Measurements from ENCODE around the gene NT5C1A.

The NT5C1A gene

GRCh38 chr1:39670689-39671088 lies 1.2 kb downstream of the NT5C1A start:
- H3K9me3 ChIP-seq (ENCODE audit: control insufficient read depth, low read length) = no peaks in the 10 kb centered on the region
- H3K36me3 ChIP-seq (ENCODE audit: control insufficient read depth, insufficient read depth, low read length) = no peaks in the 10 kb centered on the region
- no peak overlapping the region for H2AFZ ChIP-seq
- H3K9ac ChIP-seq = no peak overlapping the region
- no peak for TF ChIP-seq CTCF (IDR thresholded peaks at IDR 0.05)
- H3K4me3 ChIP-seq (ENCODE audit: low read depth, low read length) = no peak overlapping the region
- H3K4me2 ChIP-seq (ENCODE audit: low read length) = no peak overlapping the region
- H3K27me3 ChIP-seq (ENCODE audit: control insufficient read depth, insufficient read depth, low read length) = no peaks in the 10 kb centered on the region
- no peak overlapping the region for H3K27ac ChIP-seq
- no peaks in the 10 kb centered on the region for H3K4me1 ChIP-seq
- H3K79me2 ChIP-seq = no peaks in the 10 kb centered on the region

DNA sequence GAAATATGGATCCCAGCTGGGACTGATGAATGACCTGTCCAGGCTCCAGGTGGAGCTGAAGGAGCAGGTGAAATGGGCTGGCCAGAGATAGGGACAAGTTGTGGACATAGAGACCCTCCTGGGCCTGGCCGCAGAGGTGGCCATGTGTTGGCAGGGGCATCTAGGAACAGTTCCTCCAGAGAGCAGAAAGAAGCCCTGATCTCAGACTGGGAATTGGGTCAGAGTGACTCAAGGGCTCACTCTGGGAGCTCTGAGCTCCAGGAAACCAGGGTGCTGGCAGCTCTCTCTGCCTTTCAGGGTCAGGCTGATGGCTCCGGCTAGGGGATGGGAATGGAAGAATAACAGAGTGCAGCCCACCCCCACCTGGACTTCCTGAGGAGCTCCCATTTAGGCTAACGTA lies 3.0 kb downstream of the NT5C1A start:
- no peaks in the 10 kb centered on the region for H3K4me1 ChIP-seq
- no peaks in the 10 kb centered on the region for H3K36me3 ChIP-seq (ENCODE audit: control insufficient read depth, insufficient read depth, low read length)
- no peak for TF ChIP-seq CTCF (IDR thresholded peaks at IDR 0.05)
- no peak overlapping the region for H2AFZ ChIP-seq
- H3K4me2 ChIP-seq (ENCODE audit: low read length) = no peak overlapping the region
- H3K27ac ChIP-seq = no peak overlapping the region
- no peaks in the 10 kb centered on the region for H3K9me3 ChIP-seq (ENCODE audit: control insufficient read depth, low read length)
- no peaks in the 10 kb centered on the region for H3K79me2 ChIP-seq
- H3K27me3 ChIP-seq (ENCODE audit: control insufficient read depth, insufficient read depth, low read length) = no peaks in the 10 kb centered on the region
- no peak overlapping the region for H3K9ac ChIP-seq
- H3K4me3 ChIP-seq (ENCODE audit: low read depth, low read length) = no peak overlapping the region

DNA sequence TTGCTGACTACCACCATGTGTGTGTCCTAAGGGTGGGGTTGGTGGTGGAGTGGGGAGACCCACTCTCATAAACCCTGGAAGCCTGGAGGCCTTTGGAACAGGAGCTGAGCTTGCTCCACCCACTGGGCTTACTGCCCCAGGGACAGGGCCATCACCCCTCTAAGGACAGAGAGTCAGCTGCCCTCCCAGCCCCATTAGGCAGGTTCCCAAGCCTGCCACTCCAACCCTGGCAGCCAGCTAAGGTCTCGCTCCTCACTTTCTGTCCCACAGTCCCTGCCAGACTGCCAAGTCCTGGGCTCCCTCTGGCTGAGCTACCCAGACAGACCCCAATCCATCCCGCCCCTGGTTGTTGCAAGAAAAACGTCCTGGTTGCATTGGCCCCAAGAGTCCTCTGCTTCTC lies 3.8 kb downstream of the NT5C1A start:
- Histone ChIP-seq H3K79me2 (no peaks in the 10 kb centered on the region), H3K9ac (no peak overlapping the region), H3K27me3 (ENCODE audit: control insufficient read depth, insufficient read depth, low read length) (no peaks in the 10 kb centered on the region), H3K36me3 (ENCODE audit: control insufficient read depth, insufficient read depth, low read length) (no peaks in the 10 kb centered on the region), H3K4me3 (ENCODE audit: low read depth, low read length) (no peak overlapping the region), H3K4me1 (no peaks in the 10 kb centered on the region), H3K4me2 (ENCODE audit: low read length) (no peak overlapping the region), H2AFZ (no peak overlapping the region), H3K27ac (no peak overlapping the region), H3K9me3 (ENCODE audit: control insufficient read depth, low read length) (no peaks in the 10 kb centered on the region)
- TF ChIP-seq CTCF (IDR thresholded peaks at IDR 0.05) = no peak

GRCh38 chr1:39666772-39667171 lies 5.1 kb downstream of the NT5C1A start:
- no peak overlapping the region for H2AFZ ChIP-seq
- no peak overlapping the region for H3K4me2 ChIP-seq (ENCODE audit: low read length)
- H3K4me1 ChIP-seq = no peaks in the 10 kb centered on the region
- H3K9ac ChIP-seq = no peak overlapping the region
- no peaks in the 10 kb centered on the region for H3K9me3 ChIP-seq (ENCODE audit: control insufficient read depth, low read length)
- no peaks in the 10 kb centered on the region for H3K79me2 ChIP-seq
- no peaks in the 10 kb centered on the region for H3K36me3 ChIP-seq (ENCODE audit: control insufficient read depth, insufficient read depth, low read length)
- TF ChIP-seq CTCF (IDR thresholded peaks at IDR 0.05) = no peak
- no peak overlapping the region for H3K4me3 ChIP-seq (ENCODE audit: low read depth, low read length)
- H3K27me3 ChIP-seq (ENCODE audit: control insufficient read depth, insufficient read depth, low read length) = no peaks in the 10 kb centered on the region
- H3K27ac ChIP-seq = no peak overlapping the region

DNA sequence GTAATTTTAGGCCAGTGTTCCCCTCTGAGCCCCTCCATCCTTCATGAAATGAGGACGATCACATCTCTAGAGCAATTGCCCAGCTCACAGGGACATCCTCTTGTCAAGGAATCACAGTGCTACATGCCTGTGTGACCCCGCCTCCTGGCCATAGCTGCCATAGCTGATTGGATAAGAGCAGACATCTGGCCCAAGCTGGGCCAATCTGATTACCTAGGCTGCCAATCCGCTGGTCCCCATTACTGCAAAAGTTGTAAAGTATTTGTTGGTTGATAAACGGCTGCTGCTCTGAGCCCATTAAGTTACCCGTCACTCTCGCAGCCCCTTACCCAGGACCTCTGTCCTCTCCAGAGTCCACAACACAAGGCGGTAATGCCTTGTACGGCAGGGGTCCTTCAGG lies 8.3 kb downstream of the NT5C1A start:
- no peaks in the 10 kb centered on the region for H3K79me2 ChIP-seq
- no peaks in the 10 kb centered on the region for H3K4me1 ChIP-seq
- H3K4me3 ChIP-seq (ENCODE audit: low read depth, low read length) = no peak overlapping the region
- no peaks in the 10 kb centered on the region for H3K36me3 ChIP-seq (ENCODE audit: control insufficient read depth, insufficient read depth, low read length)
- TF ChIP-seq CTCF (IDR thresholded peaks at IDR 0.05) = no peak
- no peak overlapping the region for H3K9ac ChIP-seq
- H3K27ac ChIP-seq = no peak overlapping the region
- no peaks in the 10 kb centered on the region for H3K9me3 ChIP-seq (ENCODE audit: control insufficient read depth, low read length)
- H3K4me2 ChIP-seq (ENCODE audit: low read length) = no peak overlapping the region
- no peaks in the 10 kb centered on the region for H3K27me3 ChIP-seq (ENCODE audit: control insufficient read depth, insufficient read depth, low read length)
- no peak overlapping the region for H2AFZ ChIP-seq
